ENCODE measurements around the gene CYSRT1.

CYSRT1 gene

DNA sequence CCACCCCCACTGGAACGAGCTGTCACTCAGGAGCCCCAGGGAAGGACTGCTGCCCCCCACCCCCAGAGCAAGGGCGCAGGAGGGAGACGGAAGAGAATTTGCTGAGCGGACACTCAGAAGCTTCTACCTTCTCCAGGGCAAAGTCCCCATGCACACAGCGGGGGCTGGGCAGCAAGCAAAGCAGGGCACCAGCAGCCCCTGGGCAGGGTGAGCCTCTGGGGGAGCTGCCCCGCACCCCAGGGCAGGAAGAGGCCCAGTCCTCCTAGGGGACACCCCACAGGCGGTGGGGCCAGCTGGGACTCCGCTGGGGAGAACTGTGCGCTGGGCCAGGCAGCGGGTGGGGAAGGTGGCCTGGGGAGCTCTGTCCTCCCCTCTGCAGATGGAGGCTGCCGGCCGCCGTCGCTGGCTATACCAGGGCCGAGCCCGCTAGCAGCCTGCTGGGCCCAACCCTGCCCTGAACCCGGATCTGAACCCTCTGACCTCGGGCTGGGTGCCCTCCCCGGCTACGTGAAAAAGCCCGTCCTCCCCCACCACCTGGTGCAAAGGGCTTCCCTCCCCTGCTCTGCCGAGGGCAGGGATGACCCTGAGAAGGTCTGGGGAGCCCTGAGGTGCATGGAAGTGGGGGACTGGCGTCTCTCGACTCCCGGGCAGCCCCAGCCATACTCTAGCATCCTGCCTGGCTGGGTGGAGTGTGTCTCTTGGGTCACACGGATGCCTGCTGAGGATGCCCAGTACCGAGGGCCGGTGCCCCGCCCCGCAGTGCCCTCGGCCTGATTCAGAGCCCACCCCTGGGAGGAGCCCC lies 5.1 kb downstream of the CYSRT1 start:
- no peaks in the 10 kb centered on the region for H3K4me1 ChIP-seq (ENCODE audit: control insufficient read depth, insufficient read depth, low read length)
- H3K36me3 ChIP-seq (ENCODE audit: control insufficient read depth in 2 of 2, insufficient read depth in 1 of 2, low read length in 2 of 2): no peaks in the 10 kb centered on the region
- H3K27ac ChIP-seq (ENCODE audit: extremely low read depth, low read depth, low read length): no peak overlapping the region
- ChIA-PET CTCF (interaction anchor here (0.6 to 5.6 kb wide), 7 partner anchors 50 to 332 kb away, joined by 3 to 69 read pairs (median 3); partner anchors contain the start of gene NPDC1), POLR2A (interaction anchor here (0.6 to 17.2 kb wide), 6 partner anchors 11 to 160 kb away, joined by 3 to 304 read pairs (median 8); partner anchors contain the start of genes NDOR1, SAPCD2, SSNA1 and TMEM203)
- TF ChIP-seq ZIC2 (tag by site-specific recombination; IDR thresholded peaks at IDR 0.05) (peak; percentile 86), PATZ1 (tag by site-specific recombination; IDR thresholded peaks at IDR 0.05) (peak; percentile 19; the same call in 1 of the 2 replicates), GLIS2 (tag by site-specific recombination; IDR thresholded peaks at IDR 0.05) (peak; percentile 49), KLF1 (tag by site-specific recombination; IDR thresholded peaks at IDR 0.05) (peak; percentile 44), PRDM10 (tag by site-specific recombination; IDR thresholded peaks at IDR 0.05) (peak; percentile 59), ZNF600 (tag by site-specific recombination; IDR thresholded peaks at IDR 0.05) (peak; percentile 80), GLIS1 (tag by site-specific recombination; IDR thresholded peaks at IDR 0.05) (peak; percentile 67), ZBTB8A (tag by site-specific recombination; IDR thresholded peaks at IDR 0.05) (0 out of 2 replicates have a peak, but pooled peaks have one; percentile 29), ZNF777 (tag by site-specific recombination; IDR thresholded peaks at IDR 0.05; ENCODE audit: borderline replicate concordance) (no peak), ZNF701 (tag by site-specific recombination; IDR thresholded peaks at IDR 0.05) (no peak)
- no peaks in the 10 kb centered on the region for H3K9me3 ChIP-seq (ENCODE audit: control insufficient read depth, insufficient read depth, low read depth, low read length)
- no peak overlapping the region for H3K4me3 ChIP-seq (ENCODE audit: low read depth, low read length)

GRCh38 chr9:137230705-137231371 lies 5.9 kb downstream of the CYSRT1 start, which contains the start of gene SLC34A3:
Gene SLC34A3, plus strand, starts transcription at chr9:137230901. Its CDS starts 802 bp downstream, at chr9:137231703.
- H3K9me3 ChIP-seq (ENCODE audit: control insufficient read depth, insufficient read depth, low read depth, low read length): no peaks in the 10 kb centered on the region
- H3K4me3 ChIP-seq (ENCODE audit: low read depth, low read length): no peak within 1 kb of the TSS
- H3K27ac ChIP-seq (ENCODE audit: extremely low read depth, low read depth, low read length): no peak within 1 kb of the TSS
- TF ChIP-seq ZBTB7A (tag by site-specific recombination; IDR thresholded peaks at IDR 0.05; ENCODE audit: low read depth): no peak
- TF ChIP-seq SP3 (tag by site-specific recombination; IDR thresholded peaks at IDR 0.05): peak; percentile 24; the same call in 1 of the 2 replicates
- peak; percentile 52; the same call in 1 of the 2 replicates for TF ChIP-seq GLIS2 (tag by site-specific recombination; IDR thresholded peaks at IDR 0.05)
- CTCF ChIA-PET: interaction anchor here (0.6 kb wide), 1 partner anchor 106 kb away, joined by 3 read pairs; no protein-coding TSS in a partner anchor
- POLR2A ChIA-PET: interaction anchor here (0.8 to 17.2 kb wide), 3 partner anchors 10 to 23 kb away, joined by 3 to 304 read pairs (median 234); partner anchors contain the start of genes NDOR1, TMEM203, TPRN and TUBB4B
- H3K4me1 ChIP-seq (ENCODE audit: control insufficient read depth, insufficient read depth, low read length): no peaks in the 10 kb centered on the region
- H3K36me3 ChIP-seq (ENCODE audit: control insufficient read depth in 2 of 2, insufficient read depth in 1 of 2, low read length in 2 of 2): no peaks in the 10 kb centered on the region
